Activated naive CD4-positive, alpha-beta T cell treated with Interleukin-2 at 50 U/mL for 16 hours (primary cell): ENCODE data around the gene SOWAHA.
"Not testable (repeated sequence)": the region's sequence is repeated elsewhere in the genome, so short reads cannot be mapped to it uniquely, and the experiment has no call there.

Experiments
- DNase-seq: peaks from one replicate; pipeline ENCODE4 v3.0.0-alpha.2; 2020

The SOWAHA gene

GRCh38 chr5:132778129-132778528 is 35.0 kb upstream of the SOWAHA start:
- DNase-seq: no peak

GRCh38 chr5:132778856-132779255 is 34.2 kb upstream of the SOWAHA start:
- no peak for DNase-seq

GRCh38 chr5:132779961-132780360 is 33.1 kb upstream of the SOWAHA start:
- DNase-seq: no peak

- no peak for DNase-seq
These were observed 32.5 kb upstream of the SOWAHA start for GRCh38 chr5:132780577-132780976.

- DNase-seq: no peak
These were observed 32.1 kb upstream of the SOWAHA start for GRCh38 chr5:132781029-132781428.

- DNase-seq: no peak
These were observed 31.0 kb upstream of the SOWAHA start for GRCh38 chr5:132782101-132782500.

GRCh38 chr5:132785365-132785764 is 27.7 kb upstream of the SOWAHA start:
- DNase-seq: no peak

GRCh38 chr5:132785864-132786263 is 27.2 kb upstream of the SOWAHA start:
- DNase-seq: no peak

GRCh38 chr5:132787076-132787475 is 26.0 kb upstream of the SOWAHA start:
- no peak for DNase-seq

- no peak for DNase-seq
These were observed 24.6 kb upstream of the SOWAHA start for GRCh38 chr5:132788508-132788907.

- DNase-seq: no peak
These were observed 23.9 kb upstream of the SOWAHA start for GRCh38 chr5:132788990-132789886.

- DNase-seq: no peak
These were observed 22.8 kb upstream of the SOWAHA start for GRCh38 chr5:132790201-132790865.

- no peak for DNase-seq
These were observed 22.1 kb upstream of the SOWAHA start for GRCh38 chr5:132791026-132791425.

GRCh38 chr5:132797651-132798050 is 15.5 kb upstream of the SOWAHA start:
- DNase-seq: no peak

- no peak for DNase-seq
These were observed 13.7 kb upstream of the SOWAHA start for GRCh38 chr5:132799392-132799791.

GRCh38 chr5:132800545-132800944 is 12.6 kb upstream of the SOWAHA start:
- no peak for DNase-seq

GRCh38 chr5:132802044-132802684 is 10.9 kb upstream of the SOWAHA start:
- DNase-seq: no peak

- not testable (repeated sequence) for DNase-seq
These were observed 10.4 kb upstream of the SOWAHA start for GRCh38 chr5:132802685-132803066.

- not testable (repeated sequence) for DNase-seq
These were observed 8.9 kb upstream of the SOWAHA start for GRCh38 chr5:132804219-132804618.

GRCh38 chr5:132805872-132806271 is 7.2 kb upstream of the SOWAHA start:
- not testable (repeated sequence) for DNase-seq

GRCh38 chr5:132806804-132807162 is 6.3 kb upstream of the SOWAHA start:
- DNase-seq: not testable (repeated sequence)

- no peak for DNase-seq
These were observed 5.8 kb upstream of the SOWAHA start for GRCh38 chr5:132807163-132807838.

GRCh38 chr5:132808448-132808847 is 4.7 kb upstream of the SOWAHA start:
- no peak for DNase-seq
